Body of pancreas (tissue), 4 donors: ENCODE measurements around the gene CDKAL1.

Experiments
- CTCF ChIP-seq, 7 experiments: fragments of 450-650 bp in 4 of 7; fragments of 200-600 bp in 3 of 7; sonication (generic) in 3 of 7; IDR thresholded peaks; one replicate each; pipeline ENCODE4 v1.5.1; 2016 to 2019; ENCODE audit warnings: antibody characterized with exemption in 7 of 7
- POLR2A ChIP-seq, 3 donors: fragments of 450-650 bp; IDR thresholded peaks; one replicate each; pipeline ENCODE4 v1.6.1; 2016; ENCODE audit warnings: antibody characterized with exemption in 3 of 3, mild to moderate bottlenecking in 2 of 3

GRCh38 chr6:20600831-20601230, 66.6 kb downstream of the CDKAL1 start:
- TF ChIP-seq CTCF (IDR thresholded peaks at IDR 0.05) (no peak), POLR2A (IDR thresholded peaks at IDR 0.05) (no peak)
